GM12878 (cell line): ENCODE data around the gene TTC39C. TPM values are rescaled to one million over a fixed set of nuclear protein-coding genes. Genes with fewer than 3 reads are reported as not detected.

ENCODE experiments used
- ATAC-seq: fragments of 200-7000 bp; cut with Tn5 transposase; 3 replicates; pipeline ENCODE4 v1.9.1; 2020; ENCODE audit warnings: mild to moderate bottlenecking, moderate library complexity
- BruUV-seq: library from RNA; stranded (reverse); fragments of 400-500 nt; replicated peaks from 2 replicates; lab custom pipeline; 2021; lab: Mats Ljungman, UMichigan
- CTCF ChIA-PET: fragments of 300-600 bp; sonication (Branson Sonifier 250); formaldehyde crosslinking; extraction: SDS; loops from one replicate; lab custom pipeline; 2021; ENCODE audit warnings: inconsistent platforms; lab: Yijun Ruan, JAX
- POLR2A ChIA-PET: fragments of 350-600 bp; formaldehyde crosslinking; extraction: SDS; loops from one replicate; lab custom pipeline; 2021; ENCODE audit warnings: inconsistent platforms; lab: Charles Lee
- RAD21 ChIA-PET: fragments of 300-600 bp; sonication (Branson Sonifier 250); formaldehyde crosslinking; loops from one replicate; lab custom pipeline; 2023; ENCODE audit warnings: antibody characterized with exemption; ENCODE audit not compliant: unreplicated experiment; lab: Charles Lee
- SMC1A ChIA-PET: fragments of 300-600 bp; sonication (Branson Sonifier 250); formaldehyde crosslinking; loops from one replicate; lab custom pipeline; 2023; ENCODE audit not compliant: unreplicated experiment, uncharacterized antibody; lab: Charles Lee
- DNase-seq: peaks from one replicate; pipeline ENCODE4 v3.0.0-alpha.2; 2011; ENCODE audit warnings: low read depth, low spot score
- FAIRE-seq: peaks from 3 replicates; lab custom pipeline; 2011; peaks lifted over from hg19 to GRCh38; lab: Jason Lieb, UNC
- H2AFZ ChIP-seq: 2 replicates; pipeline ENCODE4 v1.6.0; 2011; ENCODE audit warnings: low read depth, low read length, control low read depth; ENCODE audit not compliant: control insufficient read depth
- H3K27ac ChIP-seq: 2 replicates; pipeline ENCODE4 v1.5.1; 2011; ENCODE audit warnings: control low read depth; ENCODE audit not compliant: control insufficient read depth, insufficient read depth
- H3K27me3 ChIP-seq, 2 experiments: replicated peaks in 1 of 2; 2 replicates each; pipeline versions ENCODE4 v1.6.0 to v1.6.1; 2011; ENCODE audit warnings: low read length in 1 of 2; ENCODE audit not compliant: control insufficient read depth in 2 of 2, insufficient read depth in 2 of 2
- H3K36me3 ChIP-seq, 2 experiments: 2 replicates each; pipeline ENCODE4 v1.5.1; 2011; ENCODE audit warnings: low read length in 1 of 2; ENCODE audit not compliant: control insufficient read depth in 2 of 2, insufficient read depth in 2 of 2
- H3K4me1 ChIP-seq: 2 replicates; pipeline ENCODE4 v1.6.1; 2011; ENCODE audit warnings: mild to moderate bottlenecking, low read length, moderate library complexity, mixed read lengths; ENCODE audit not compliant: control insufficient read depth, insufficient read depth
- H3K4me2 ChIP-seq: 2 replicates; pipeline ENCODE4 v1.6.0; 2011; ENCODE audit warnings: control low read depth; ENCODE audit not compliant: control insufficient read depth, insufficient read depth
- H3K4me3 ChIP-seq: fragments of 200-600 bp; sonication (generic); 2 replicates; pipeline ENCODE4 v1.5.1; 2016
- H3K79me2 ChIP-seq: 2 replicates; pipeline ENCODE4 v1.6.0; 2011; ENCODE audit warnings: low read length; ENCODE audit not compliant: control insufficient read depth, insufficient read depth
- H3K9ac ChIP-seq: 2 replicates; pipeline ENCODE4 v1.8.0; 2011; ENCODE audit warnings: low read length, control low read depth, mixed read lengths; ENCODE audit not compliant: control insufficient read depth, insufficient read depth
- H3K9me3 ChIP-seq: replicated peaks from 3 replicates; pipeline ENCODE4 v1.5.1; 2011; ENCODE audit warnings: mild to moderate bottlenecking, low read length; ENCODE audit not compliant: control insufficient read depth, insufficient read depth
- H4K20me1 ChIP-seq: 2 replicates; pipeline ENCODE4 v1.6.0; 2011; ENCODE audit not compliant: control insufficient read depth, insufficient read depth
- ASH2L ChIP-seq: fragments of 300-600, 200-600 bp; sonication (generic); IDR thresholded peaks from 2 replicates; pipeline ENCODE4 v1.6.1; 2017; ENCODE audit warnings: low read depth, mild to moderate bottlenecking, borderline replicate concordance
- BHLHE40 ChIP-seq, 2 experiments: fragments of 450-650 bp in 1 of 2; IDR thresholded peaks; 2 replicates each; pipeline ENCODE4 v1.6.1; 2011 to 2017; ENCODE audit warnings: low read depth in 2 of 2, borderline replicate concordance in 1 of 2, improper control_type of control experiment in 1 of 2, low read length in 1 of 2, mild to moderate bottlenecking in 1 of 2
- CEBPB ChIP-seq, 2 experiments: fragments of 150-350 bp in 1 of 2; IDR thresholded peaks; 2 replicates each; pipeline ENCODE4 v1.6.1; 2012 to 2014; ENCODE audit warnings: low read depth in 2 of 2, low read length in 2 of 2, borderline replicate concordance in 1 of 2, inconsistent platforms in 1 of 2
- STAT3 ChIP-seq: IDR thresholded peaks from 2 replicates; pipeline ENCODE4 v1.6.1; 2011; ENCODE audit warnings: low read depth, low read length, improper control_type of control experiment
- YBX1 ChIP-seq: fragments of 450-650 bp; IDR thresholded peaks from 2 replicates; pipeline ENCODE4 v1.6.1; 2016; ENCODE audit warnings: antibody characterized with exemption
- ZBTB4 ChIP-seq: fragments of 450-650 bp; formaldehyde crosslinking; IDR thresholded peaks from 2 replicates; pipeline ENCODE4 v1.4.0; 2022; ENCODE audit warnings: mild to moderate bottlenecking, moderate library complexity
- WGBS: methylation state at CpG from one replicate; pipeline ENCODE4 v1.1.6; 2016; ENCODE audit warnings: low lambda C conversion rate; ENCODE audit not compliant: insufficient replicate concordance, insufficient coverage; ENCODE audit errors: missing lambda C conversion rate; 5-methylcytosine and 5-hydroxymethylcytosine counted together
- in situ Hi-C: fragments of 300-500 bp; cut with MboI; formaldehyde crosslinking; loops from 9 replicates; pipeline ENCODE4 v1.14.3; 2018; ENCODE audit warnings: mixed read lengths
- intact Hi-C: fragments of 100-400 bp; cut with micrococcal nuclease; formaldehyde crosslinking; loops from one replicate; pipeline ENCODE4 v1.14.2; 2022; ENCODE audit not compliant: unreplicated experiment
- polyA plus RNA-seq, 11 experiments: library from polyadenylated mRNA; depleted of rRNA in 4 of 11; unstranded in 6 of 11; stranded (reverse) in 5 of 11; fragments of >200 nt; fragmentation: Nextera tagmentation in 4 of 11; fragmentation: Illumina TruSeq in 1 of 11; extraction: Ambion mirVana in 4 of 11; extraction: Trizol in 1 of 11; gene quantifications; 1 replicate in 1 of 11; 2 replicates in 10 of 11; pipeline versions ENCODE4 v1.2.1 to v1.2.3, GENCODE V29; 2011 to 2016; ENCODE audit warnings: inconsistent platforms in 2 of 11, missing spikeins in 2 of 11, low read depth in 1 of 11
- total RNA-seq, 4 experiments: library from RNA; depleted of rRNA in 3 of 4; stranded (reverse); fragments of >200 nt in 3 of 4; fragmentation: Illumina TruSeq in 1 of 4; extraction: Trizol in 1 of 4; gene quantifications; 2 replicates each; pipeline versions ENCODE4 v1.2.1 to v1.2.3, GENCODE V29; 2013 to 2021

The TTC39C gene
- total and polyA plus RNA-seq, 10 of the 15 experiments (the other 5 are each of a cell fraction or from before 2014, with no cell fraction given), result 21.1 to 91.0 (median 64.8) TPM

- Histone ChIP-seq H3K4me2 (no peak overlapping the region), H3K4me1 (peaks cover 22% of the 10 kb centered on the region), H3K9me3 (no peaks in the 10 kb centered on the region), H3K27ac (no peak overlapping the region), H2AFZ (no peak overlapping the region), H3K36me3 (no peaks in the 10 kb centered on the region), H3K79me2 (peaks cover 49% of the 10 kb centered on the region), H3K27me3 (no peaks in the 10 kb centered on the region), H3K9ac (no peak overlapping the region), H3K4me3 (no peak overlapping the region), H4K20me1 (no peaks in the 10 kb centered on the region)
- 81% methylated on average over 3 of the region's 3 CpGs for WGBS
- in situ Hi-C loops (no loop called here), intact Hi-C loops (no loop called here)
- RAD21 ChIA-PET, result no interaction called here
- POLR2A ChIA-PET, result interaction anchor here (0.6 kb wide), 1 partner anchor 20 kb away, joined by 3 read pairs; no protein-coding TSS in a partner anchor
- DNase-seq (no peak), ATAC-seq (no peak), FAIRE-seq (no peak)
- SMC1A ChIA-PET, result no interaction called here
- CTCF ChIA-PET, result no interaction called here
- no peak for TF ChIP-seq STAT3
- no peak for TF ChIP-seq ASH2L
- TF ChIP-seq BHLHE40 (IDR thresholded peaks at IDR 0.05; ENCODE audit: borderline replicate concordance in 1 of 2, low read depth in 2 of 2, low read length in 1 of 2), result no peak
- no peak for TF ChIP-seq CEBPB (IDR thresholded peaks at IDR 0.05; ENCODE audit: borderline replicate concordance in 1 of 2, low read depth in 2 of 2, low read length in 2 of 2)
- no peak for TF ChIP-seq YBX1
- no peak for TF ChIP-seq ZBTB4 (CRISPR knock-in tag)
- no TSS peak for BruUV-seq
Observed at GRCh38 chr18:24049142-24049541, 34.6 kb downstream of the TTC39C start.
